SK-N-SH treated with all-trans-retinoic acid at 6 μM for 48 hours (cell line): Measurements from ENCODE around the gene ZNF57.

ENCODE experiments used
- ARNTL ChIP-seq: fragments of 450-650 bp; formaldehyde crosslinking; IDR thresholded peaks from 2 replicates; pipeline ENCODE4 v1.5.0; 2020; ENCODE audit warnings: low read depth, mild to moderate bottlenecking, moderate library complexity, borderline replicate concordance
- BACH2 ChIP-seq: fragments of 250-450 bp; sonication (Bioruptor Pico); IDR thresholded peaks from 2 replicates; pipeline ENCODE4 v1.9.0; 2021; ENCODE audit warnings: mild to moderate bottlenecking, borderline replicate concordance
- ESRRG ChIP-seq: fragments of 250-450 bp; sonication (Bioruptor Pico); IDR thresholded peaks from 2 replicates; pipeline ENCODE4 v1.6.1; 2021; ENCODE audit warnings: mild to moderate bottlenecking
- GLIS3 ChIP-seq: fragments of 250-450 bp; sonication (Bioruptor Pico); IDR thresholded peaks from 2 replicates; pipeline ENCODE4 v1.5.0; 2020; ENCODE audit warnings: mild to moderate bottlenecking, moderate library complexity
- ISL1 ChIP-seq: fragments of 250-450 bp; sonication (Bioruptor Pico); IDR thresholded peaks from 2 replicates; pipeline ENCODE4 v2.1.2; 2022; ENCODE audit warnings: mild to moderate bottlenecking, moderate library complexity
- OSR1 ChIP-seq: fragments of 250-450 bp; sonication (Bioruptor Pico); IDR thresholded peaks from 2 replicates; pipeline ENCODE4 v1.8.0; 2022; ENCODE audit warnings: moderate library complexity, mild to moderate bottlenecking, inconsistent platforms
- PATZ1 ChIP-seq: fragments of 250-450 bp; sonication (Bioruptor Pico); IDR thresholded peaks from 2 replicates; pipeline ENCODE4 v1.8.0; 2020; ENCODE audit warnings: mild to moderate bottlenecking, moderate library complexity, borderline replicate concordance
- RARB ChIP-seq: fragments of 250-450 bp; sonication (Bioruptor Pico); IDR thresholded peaks from 2 replicates; pipeline ENCODE4 v1.8.0; 2021; ENCODE audit warnings: mild to moderate bottlenecking, moderate library complexity
- SNAI2 ChIP-seq: fragments of 250-450 bp; sonication (Bioruptor Pico); IDR thresholded peaks from 2 replicates; pipeline ENCODE4 v1.5.0; 2020; ENCODE audit warnings: mild to moderate bottlenecking, moderate library complexity
- TOX ChIP-seq: fragments of 250-450 bp; sonication (Bioruptor Pico); IDR thresholded peaks from 2 replicates; pipeline ENCODE4 v1.8.0; 2021; ENCODE audit warnings: mild to moderate bottlenecking, moderate library complexity, borderline replicate concordance
- ZFP30 ChIP-seq: fragments of 450-650 bp; formaldehyde crosslinking; IDR thresholded peaks from 2 replicates; pipeline ENCODE4 v1.5.0; 2022; ENCODE audit warnings: mild to moderate bottlenecking, moderate library complexity
- ZNF70 ChIP-seq: fragments of 450-650 bp; formaldehyde crosslinking; IDR thresholded peaks from 2 replicates; pipeline ENCODE4 v1.5.0; 2020; ENCODE audit warnings: mild to moderate bottlenecking, moderate library complexity
- ZNF8 ChIP-seq: fragments of 450-650 bp; formaldehyde crosslinking; IDR thresholded peaks from 2 replicates; pipeline ENCODE4 v1.5.0; 2020; ENCODE audit warnings: mild to moderate bottlenecking, moderate library complexity
- TF ChIP-seq, protein P1 (sequence below): fragments of 250-450 bp; sonication (Bioruptor Pico); IDR thresholded peaks from 2 replicates; pipeline ENCODE4 v1.5.1; 2020; ENCODE audit warnings: low read depth, mild to moderate bottlenecking, moderate library complexity

DNA sequence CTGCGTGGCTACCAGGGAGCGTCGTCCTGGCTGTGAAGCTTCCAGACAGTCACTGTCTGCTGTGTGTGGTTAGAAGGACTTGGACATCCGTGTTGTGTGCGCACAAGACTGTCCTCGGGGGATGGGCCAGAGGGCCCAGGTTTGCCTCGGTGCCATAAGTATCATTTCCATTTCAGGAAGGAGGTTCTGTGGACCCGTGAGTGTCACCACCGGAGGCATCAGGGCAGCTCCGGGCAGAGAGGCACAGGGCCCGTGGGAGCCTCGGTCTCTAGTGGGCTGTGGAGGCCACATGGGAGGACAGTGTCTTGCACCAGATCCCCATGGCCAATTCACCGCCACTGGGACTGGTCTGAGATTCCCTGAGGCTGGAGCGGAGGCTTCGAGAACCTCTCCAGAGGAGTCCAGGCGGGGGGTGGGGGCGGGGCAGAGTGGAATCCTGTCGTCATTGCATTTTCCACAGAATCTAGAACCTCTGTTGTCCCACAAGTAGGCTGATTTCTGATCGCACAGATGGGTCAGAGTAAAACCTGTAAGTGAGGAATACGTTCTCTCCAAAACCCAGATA, 6.0 kb downstream of the ZNF57 start:
- TF ChIP-seq BACH2 (CRISPR knock-in tag): no peak
- no peak for TF ChIP-seq ESRRG (CRISPR knock-in tag)
- TF ChIP-seq, protein P1, sequence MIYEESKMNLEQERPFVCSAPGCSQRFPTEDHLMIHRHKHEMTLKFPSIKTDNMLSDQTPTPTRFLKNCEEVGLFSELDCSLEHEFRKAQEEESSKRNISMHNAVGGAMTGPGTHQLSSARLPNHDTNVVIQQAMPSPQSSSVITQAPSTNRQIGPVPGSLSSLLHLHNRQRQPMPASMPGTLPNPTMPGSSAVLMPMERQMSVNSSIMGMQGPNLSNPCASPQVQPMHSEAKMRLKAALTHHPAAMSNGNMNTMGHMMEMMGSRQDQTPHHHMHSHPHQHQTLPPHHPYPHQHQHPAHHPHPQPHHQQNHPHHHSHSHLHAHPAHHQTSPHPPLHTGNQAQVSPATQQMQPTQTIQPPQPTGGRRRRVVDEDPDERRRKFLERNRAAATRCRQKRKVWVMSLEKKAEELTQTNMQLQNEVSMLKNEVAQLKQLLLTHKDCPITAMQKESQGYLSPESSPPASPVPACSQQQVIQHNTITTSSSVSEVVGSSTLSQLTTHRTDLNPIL (CRISPR knock-in tag): no peak
- TF ChIP-seq TOX: no peak
- TF ChIP-seq ZFP30 (CRISPR knock-in tag): no peak
- no peak for TF ChIP-seq OSR1
- no peak for TF ChIP-seq PATZ1
- no peak for TF ChIP-seq ARNTL (CRISPR knock-in tag)
- TF ChIP-seq ISL1 (CRISPR knock-in tag): no peak
- no peak for TF ChIP-seq GLIS3 (CRISPR knock-in tag)
- no peak for TF ChIP-seq SNAI2
- no peak for TF ChIP-seq ZNF70 (CRISPR knock-in tag)
- TF ChIP-seq RARB (CRISPR knock-in tag): no peak
- no peak for TF ChIP-seq ZNF8
